D721Med (cell line): ENCODE results near the gene LINC01488.

Source experiments
- DNase-seq: peaks from one replicate; pipeline ENCODE4 v3.0.0; 2011; ENCODE audit warnings: low spot score; ENCODE audit not compliant: insufficient read length
- FAIRE-seq: peaks from 2 replicates; lab custom pipeline; 2011; peaks lifted over from hg19 to GRCh38; lab: Jason Lieb, UNC
- TF ChIP-seq, protein P1 (sequence below): IDR thresholded peaks from 2 replicates; pipeline ENCODE4 v1.5.1; 2012; ENCODE audit warnings: mild to moderate bottlenecking, control low read depth; ENCODE audit not compliant: insufficient read depth; ENCODE audit errors: missing control alignments

LINC01488 gene

DNA sequence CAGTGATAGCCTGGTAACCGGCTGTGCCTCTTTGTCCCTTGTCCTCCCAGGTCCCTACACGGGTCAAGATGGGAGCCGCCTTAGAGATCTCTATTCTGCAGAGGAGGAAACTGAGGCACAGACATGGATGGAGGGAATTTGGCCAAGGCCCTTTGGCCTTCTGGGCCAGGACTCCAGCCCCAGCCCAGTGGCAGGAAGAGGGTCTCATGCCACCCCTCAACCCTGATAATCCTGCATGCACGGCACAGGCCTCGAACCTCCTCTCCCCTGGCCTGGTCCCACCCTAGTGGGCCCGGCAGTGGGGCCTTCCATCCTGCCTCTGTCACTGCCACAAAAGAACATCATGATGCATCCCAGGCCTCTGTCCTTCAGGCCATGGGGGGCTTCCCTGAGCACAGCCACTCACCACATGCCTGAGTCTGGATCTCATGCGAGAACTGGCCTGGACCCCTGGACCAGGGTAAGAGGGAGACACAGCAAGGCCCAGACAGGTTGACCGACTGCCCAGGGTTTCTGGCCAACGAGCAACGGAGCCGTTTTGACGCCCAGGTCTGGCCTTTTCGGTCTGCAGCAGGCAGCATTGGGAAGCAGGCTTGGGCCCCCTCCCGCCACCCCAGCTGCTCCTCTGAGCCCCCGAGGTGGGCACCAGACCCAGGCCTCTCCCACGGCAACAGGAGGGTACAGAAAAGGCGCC, 6.5 kb downstream of the LINC01488 start:
- no peak for FAIRE-seq
- no peak for DNase-seq
- TF ChIP-seq, protein P1, sequence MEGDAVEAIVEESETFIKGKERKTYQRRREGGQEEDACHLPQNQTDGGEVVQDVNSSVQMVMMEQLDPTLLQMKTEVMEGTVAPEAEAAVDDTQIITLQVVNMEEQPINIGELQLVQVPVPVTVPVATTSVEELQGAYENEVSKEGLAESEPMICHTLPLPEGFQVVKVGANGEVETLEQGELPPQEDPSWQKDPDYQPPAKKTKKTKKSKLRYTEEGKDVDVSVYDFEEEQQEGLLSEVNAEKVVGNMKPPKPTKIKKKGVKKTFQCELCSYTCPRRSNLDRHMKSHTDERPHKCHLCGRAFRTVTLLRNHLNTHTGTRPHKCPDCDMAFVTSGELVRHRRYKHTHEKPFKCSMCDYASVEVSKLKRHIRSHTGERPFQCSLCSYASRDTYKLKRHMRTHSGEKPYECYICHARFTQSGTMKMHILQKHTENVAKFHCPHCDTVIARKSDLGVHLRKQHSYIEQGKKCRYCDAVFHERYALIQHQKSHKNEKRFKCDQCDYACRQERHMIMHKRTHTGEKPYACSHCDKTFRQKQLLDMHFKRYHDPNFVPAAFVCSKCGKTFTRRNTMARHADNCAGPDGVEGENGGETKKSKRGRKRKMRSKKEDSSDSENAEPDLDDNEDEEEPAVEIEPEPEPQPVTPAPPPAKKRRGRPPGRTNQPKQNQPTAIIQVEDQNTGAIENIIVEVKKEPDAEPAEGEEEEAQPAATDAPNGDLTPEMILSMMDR, result no peak

DNA sequence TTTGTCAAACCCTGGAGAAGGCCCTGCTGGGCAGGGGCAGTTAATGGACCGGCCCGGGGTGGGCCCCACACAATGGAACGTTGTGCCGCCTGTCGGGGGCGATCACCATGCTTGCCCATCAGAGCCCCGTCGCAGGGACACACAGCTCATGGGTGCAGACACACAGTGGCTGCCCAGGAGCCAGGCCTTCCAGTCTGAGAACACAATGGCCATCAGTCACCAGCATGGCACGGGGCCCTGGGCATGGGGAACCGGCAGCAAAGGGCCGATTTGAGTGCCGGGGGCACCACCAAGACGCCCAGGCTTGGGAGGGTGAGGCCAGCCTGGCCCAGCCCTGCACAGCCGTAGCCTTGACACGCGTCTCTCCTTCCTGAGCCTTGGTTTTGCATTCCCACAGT, 7.1 kb downstream of the LINC01488 start:
- FAIRE-seq (no peak), DNase-seq (no peak)
- TF ChIP-seq, protein P1, result no peak

DNA sequence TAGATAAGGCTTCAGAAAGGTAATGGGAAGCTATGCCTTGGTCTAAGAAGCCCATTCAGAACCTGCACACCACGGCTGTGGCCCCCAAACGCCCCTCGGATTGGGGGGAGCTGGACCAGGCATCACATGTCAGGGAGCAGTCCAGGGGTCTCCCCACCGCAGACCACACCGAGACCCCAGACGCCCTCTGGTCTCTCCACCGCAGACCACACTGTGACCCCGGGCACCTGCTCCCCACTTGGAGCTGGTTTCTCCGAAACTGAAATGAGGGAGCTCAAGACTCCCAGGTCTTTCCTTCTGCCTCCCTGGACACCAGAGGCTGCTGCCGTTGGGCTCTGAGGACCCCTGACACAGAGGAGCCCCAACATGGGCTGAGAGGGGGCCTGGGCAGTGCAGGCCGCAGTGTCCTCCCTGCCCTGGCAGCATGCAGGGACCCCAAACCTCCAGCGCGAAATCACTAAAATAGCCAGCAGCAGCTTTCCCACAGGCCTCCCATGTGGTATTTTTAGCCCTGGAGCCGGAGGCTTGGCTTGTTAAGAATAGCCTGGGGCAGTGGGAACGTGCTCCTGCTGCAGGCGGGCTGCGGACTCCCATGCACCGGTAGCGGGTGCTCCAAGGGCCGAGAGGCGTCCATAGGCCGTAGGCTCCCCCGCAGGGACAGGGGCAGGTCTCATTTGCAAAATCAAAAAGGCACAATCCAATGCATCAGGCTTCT, 7.7 kb downstream of the LINC01488 start:
- FAIRE-seq, result no peak
- TF ChIP-seq, protein P1, result no peak
- DNase-seq, result no peak

DNA sequence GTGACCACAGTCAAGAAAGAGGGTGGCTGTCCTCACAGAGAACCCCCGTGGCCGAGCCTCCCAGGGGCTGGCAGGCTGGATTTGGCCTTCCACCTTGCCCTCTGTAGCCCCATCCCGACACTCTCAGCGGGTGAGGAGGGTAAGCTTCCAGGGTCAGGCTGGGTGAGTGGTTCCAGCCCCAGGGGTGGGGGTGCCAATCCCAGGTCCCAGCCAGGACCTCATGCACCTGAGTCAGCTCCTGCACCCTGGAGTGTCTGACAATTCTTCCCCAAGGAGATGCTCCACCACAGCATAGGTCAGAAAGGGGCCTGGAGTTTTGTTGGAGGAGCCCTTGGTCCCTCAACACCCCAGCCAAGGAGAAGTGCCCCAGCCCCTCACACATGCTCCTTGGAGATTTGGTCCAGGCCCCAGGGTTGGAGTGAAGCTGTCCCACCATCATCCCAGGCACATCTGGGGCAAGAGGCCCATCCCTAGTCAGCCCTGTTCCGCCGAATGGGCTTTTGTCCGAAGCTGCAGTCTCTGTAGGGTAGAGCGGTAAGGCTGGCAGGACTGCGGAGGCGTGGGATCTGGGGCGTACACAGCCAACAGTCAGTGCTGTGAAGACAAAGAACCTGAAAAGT, 8.4 kb downstream of the LINC01488 start:
- no peak for FAIRE-seq
- DNase-seq, result no peak
- TF ChIP-seq, protein P1, result no peak

DNA sequence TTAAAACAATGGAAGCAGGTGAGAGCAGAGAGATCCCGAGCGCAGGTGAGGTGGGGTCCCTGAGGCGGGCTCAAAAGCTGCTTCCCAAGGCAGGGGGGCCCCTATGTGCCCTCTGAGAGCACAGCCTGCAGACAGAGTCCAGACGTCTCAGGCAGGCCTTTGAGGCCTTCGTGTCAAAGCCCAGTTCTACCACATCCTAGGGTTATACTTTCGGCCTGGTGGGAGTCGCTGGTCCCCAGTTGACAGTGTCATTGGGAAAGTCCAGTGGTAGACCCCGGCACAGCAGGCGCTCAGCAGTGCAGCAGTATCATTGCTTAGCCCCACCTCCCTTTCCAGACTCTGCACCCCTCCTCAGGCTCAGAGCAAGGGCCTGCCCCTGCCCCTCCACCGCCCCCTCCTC, 9.1 kb downstream of the LINC01488 start:
- FAIRE-seq (no peak), DNase-seq (no peak)
- TF ChIP-seq, protein P1, result no peak

DNA sequence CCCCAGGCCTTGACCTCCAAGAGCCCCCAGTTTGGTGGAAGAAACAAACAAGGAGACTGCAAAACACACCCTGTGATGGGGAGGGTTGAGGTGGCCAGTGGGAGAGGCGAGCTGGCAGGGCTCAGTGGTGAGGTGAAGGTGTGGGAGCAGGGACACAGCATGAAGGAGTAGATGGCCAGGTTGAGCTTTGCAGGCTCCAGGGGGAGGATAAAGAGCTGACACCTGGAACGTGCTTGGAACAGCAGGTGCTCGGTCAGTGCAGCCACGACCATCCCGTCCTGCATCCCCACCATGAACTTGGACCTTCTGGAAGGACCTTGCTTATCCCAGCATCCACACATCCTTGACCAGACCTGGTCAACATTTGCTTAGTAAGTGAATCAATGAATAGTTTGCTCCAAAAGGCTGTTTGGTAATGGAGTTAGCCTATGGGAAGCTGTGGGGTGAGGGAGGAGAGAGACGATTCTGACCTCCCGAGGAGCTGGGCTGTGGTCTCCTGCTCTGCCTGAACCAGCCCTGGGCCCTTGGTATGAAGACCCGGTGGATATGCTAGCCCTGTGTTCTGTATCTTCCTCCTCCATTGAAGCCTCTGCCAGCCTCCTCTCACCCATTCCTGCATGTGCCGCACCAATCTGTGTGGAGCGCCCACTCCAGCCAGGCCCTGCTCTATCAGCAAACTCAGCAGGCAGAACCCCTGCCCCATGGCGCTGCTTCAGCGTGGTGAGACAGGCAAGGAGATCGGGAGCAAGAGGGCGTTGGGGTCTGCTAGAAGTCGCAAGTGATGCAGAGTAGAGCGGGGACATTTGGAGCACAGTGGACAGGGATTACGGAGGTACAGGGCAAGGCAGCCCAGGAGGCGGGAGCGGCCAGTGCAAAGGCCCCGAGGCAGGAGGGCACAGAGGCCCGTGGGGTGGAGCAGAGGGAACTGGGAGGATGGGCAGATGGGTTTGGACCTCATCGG, 9.9 kb downstream of the LINC01488 start:
- DNase-seq (no peak), FAIRE-seq (no peak)
- TF ChIP-seq, protein P1, result no peak
